Trophoblast cell (in vitro differentiated cells and primary cell): ENCODE results near the gene CXCR5.

ENCODE experiments used
- DNase-seq, 2 donors: peaks; one replicate each; pipeline ENCODE4 v3.0.0-alpha.2; 2016
- H2AFZ ChIP-seq: 2 replicates; pipeline ENCODE4 v1.6.1; 2013; ENCODE audit warnings: low read length, moderate library complexity, mild to moderate bottlenecking; ENCODE audit not compliant: insufficient read depth, poor library complexity
- H2AK5ac ChIP-seq: 2 replicates; pipeline ENCODE4 v1.6.1; 2013; ENCODE audit warnings: mild to moderate bottlenecking, low read length
- H2BK120ac ChIP-seq: 2 replicates; pipeline ENCODE4 v1.6.1; 2013; ENCODE audit warnings: low read length, mild to moderate bottlenecking, moderate library complexity; ENCODE audit not compliant: insufficient read depth, poor library complexity
- H2BK12ac ChIP-seq: 2 replicates; pipeline ENCODE4 v1.6.1; 2013; ENCODE audit warnings: mild to moderate bottlenecking, low read length, moderate library complexity
- H2BK5ac ChIP-seq: 2 replicates; pipeline ENCODE4 v1.6.1; 2013; ENCODE audit warnings: low read length, low read depth, moderate library complexity, mild to moderate bottlenecking; ENCODE audit not compliant: poor library complexity
- H3K14ac ChIP-seq: 2 replicates; pipeline ENCODE4 v1.6.1; 2013; ENCODE audit warnings: mild to moderate bottlenecking, low read length
- H3K18ac ChIP-seq: 2 replicates; pipeline ENCODE4 v1.6.1; 2013; ENCODE audit warnings: mild to moderate bottlenecking, low read length
- H3K23ac ChIP-seq: 2 replicates; pipeline ENCODE4 v1.6.1; 2013; ENCODE audit warnings: low read length
- H3K27ac ChIP-seq: 2 replicates; pipeline ENCODE4 v1.5.1; 2013; ENCODE audit warnings: low read depth, mild to moderate bottlenecking, inconsistent platforms, low read length, moderate library complexity
- H3K27me3 ChIP-seq: 2 replicates; pipeline ENCODE4 v1.6.1; 2013; ENCODE audit warnings: inconsistent platforms, mild to moderate bottlenecking, low read length, moderate library complexity; ENCODE audit not compliant: insufficient read depth
- H3K36me3 ChIP-seq, 2 experiments: 1 replicate in 1 of 2; 2 replicates in 1 of 2; pipeline ENCODE4 v1.6.1; 2013; ENCODE audit warnings: low read length in 2 of 2, mild to moderate bottlenecking in 2 of 2, moderate library complexity in 1 of 2; ENCODE audit not compliant: insufficient read depth in 2 of 2, control insufficient read depth in 1 of 2
- H3K4ac ChIP-seq: 2 replicates; pipeline ENCODE4 v1.6.1; 2013; ENCODE audit warnings: low read depth, mild to moderate bottlenecking, low read length, moderate library complexity
- H3K4me1 ChIP-seq, 2 experiments: 1 replicate in 1 of 2; 2 replicates in 1 of 2; pipeline ENCODE4 v1.6.1; 2013; ENCODE audit warnings: low read length in 2 of 2, mild to moderate bottlenecking in 2 of 2, moderate library complexity in 1 of 2; ENCODE audit not compliant: insufficient read depth in 2 of 2, control insufficient read depth in 1 of 2
- H3K4me2 ChIP-seq: 2 replicates; pipeline ENCODE4 v1.6.1; 2013; ENCODE audit warnings: inconsistent platforms, mild to moderate bottlenecking, low read length, moderate library complexity
- H3K4me3 ChIP-seq: 2 replicates; pipeline ENCODE4 v1.5.1; 2013; ENCODE audit warnings: mild to moderate bottlenecking, low read depth, low read length, inconsistent platforms
- H3K79me1 ChIP-seq: one replicate; pipeline ENCODE4 v1.6.1; 2013; ENCODE audit warnings: low read length
- H3K79me2 ChIP-seq: 2 replicates; pipeline ENCODE4 v1.6.1; 2013; ENCODE audit warnings: low read length, mild to moderate bottlenecking; ENCODE audit not compliant: control insufficient read depth, insufficient read depth, poor library complexity
- H3K9ac ChIP-seq: 2 replicates; pipeline ENCODE4 v1.6.1; 2013; ENCODE audit warnings: mild to moderate bottlenecking, low read length
- H3K9me3 ChIP-seq: 2 replicates; pipeline ENCODE4 v1.6.1; 2013; ENCODE audit warnings: low read depth, mild to moderate bottlenecking, control low read depth, inconsistent platforms, low read length; ENCODE audit not compliant: insufficient read depth
- H4K12ac ChIP-seq: 2 replicates; pipeline ENCODE4 v1.6.1; 2013; ENCODE audit warnings: low read depth, mild to moderate bottlenecking, low read length, moderate library complexity
- H4K8ac ChIP-seq: 2 replicates; pipeline ENCODE4 v1.6.1; 2013; ENCODE audit warnings: low read depth, mild to moderate bottlenecking, low read length, moderate library complexity
- H4K91ac ChIP-seq: one replicate; pipeline ENCODE4 v1.6.1; 2013; ENCODE audit warnings: low read depth, mild to moderate bottlenecking, low read length, moderate library complexity
- WGBS: extraction: QIAGEN DNeasy Blood & Tissue Kit; methylation state at CpG from one replicate; pipeline ENCODE4 v1.1.7; 2013; ENCODE audit warnings: missing lambda C conversion rate; ENCODE audit not compliant: insufficient read length, insufficient coverage; ENCODE audit errors: extremely low coverage; 5-methylcytosine and 5-hydroxymethylcytosine counted together

CXCR5 gene

GRCh38 chr11:118900535-118901384 is 17.1 kb downstream of the CXCR5 start:
- Histone ChIP-seq H3K4ac (no peak overlapping the region), H3K4me2 (no peak overlapping the region), H3K79me2 (no peaks in the 10 kb centered on the region), H2BK5ac (no peak overlapping the region), H3K23ac (no peak overlapping the region), H2AK5ac (no peak overlapping the region), H3K27me3 (no peaks in the 10 kb centered on the region), H3K36me3 (peaks cover 75 to 82% of the 10 kb centered on the region in 2 experiments), H3K18ac (peak overlapping the region; percentile 46), H3K79me1 (no peaks in the 10 kb centered on the region), H2BK120ac (no peak overlapping the region), H3K4me3 (no peak overlapping the region), H3K9ac (no peak overlapping the region), H3K4me1 (no peaks in the 10 kb centered on the region), H4K91ac (no peak overlapping the region), H4K8ac (no peak overlapping the region), H3K14ac (no peak overlapping the region), H3K9me3 (no peaks in the 10 kb centered on the region), H4K12ac (no peak overlapping the region), H2AFZ (no peak overlapping the region), H2BK12ac (no peak overlapping the region), H3K27ac (no peak overlapping the region)
- no peak for DNase-seq
- WGBS = no CpG with 5 or more reads among the region's 29 CpGs

- Histone ChIP-seq H2BK12ac (no peak overlapping the region), H3K18ac (no peak overlapping the region), H3K9me3 (no peaks in the 10 kb centered on the region), H3K27ac (no peak overlapping the region), H3K14ac (no peak overlapping the region), H4K12ac (no peak overlapping the region), H2BK120ac (no peak overlapping the region), H3K4me2 (no peak overlapping the region), H3K79me1 (no peaks in the 10 kb centered on the region), H3K9ac (no peak overlapping the region), H4K8ac (no peak overlapping the region), H3K79me2 (no peaks in the 10 kb centered on the region), H4K91ac (no peak overlapping the region), H3K23ac (no peak overlapping the region), H2AFZ (no peak overlapping the region), H3K27me3 (no peaks in the 10 kb centered on the region), H2BK5ac (no peak overlapping the region), H2AK5ac (no peak overlapping the region), H3K4me3 (no peak overlapping the region), H3K4ac (no peak overlapping the region), H3K4me1 (no peaks in the 10 kb centered on the region), H3K36me3 (peaks cover 80 to 88% of the 10 kb centered on the region in 2 experiments)
- no peak for DNase-seq
- no CpG with 5 or more reads among the region's 31 CpGs for whole genome bisulfite sequencing
These were observed 18.0 kb downstream of the CXCR5 start for GRCh38 chr11:118901494-118902335.

GRCh38 chr11:118902336-118903203 is 18.9 kb downstream of the CXCR5 start:
- no peak overlapping the region for H4K12ac ChIP-seq
- H3K9ac ChIP-seq = no peak overlapping the region
- H3K9me3 ChIP-seq = no peaks in the 10 kb centered on the region
- H3K14ac ChIP-seq = no peak overlapping the region
- no peaks in the 10 kb centered on the region for H3K27me3 ChIP-seq
- H3K4me3 ChIP-seq = no peak overlapping the region
- WGBS = no CpG with 5 or more reads among the region's 37 CpGs
- no peak overlapping the region for H2AK5ac ChIP-seq
- no peaks in the 10 kb centered on the region for H3K79me1 ChIP-seq
- peaks cover 79 to 87% of the 10 kb centered on the region in 2 experiments for H3K36me3 ChIP-seq
- H2BK12ac ChIP-seq = no peak overlapping the region
- H3K18ac ChIP-seq = no peak overlapping the region
- peaks cover 1 to 3% of the 10 kb centered on the region in 2 experiments for H3K4me1 ChIP-seq
- no peak overlapping the region for H3K27ac ChIP-seq
- no peak overlapping the region for H2AFZ ChIP-seq
- no peak overlapping the region for H2BK5ac ChIP-seq
- H3K79me2 ChIP-seq = no peaks in the 10 kb centered on the region
- H4K91ac ChIP-seq = no peak overlapping the region
- H4K8ac ChIP-seq = no peak overlapping the region
- H3K23ac ChIP-seq = no peak overlapping the region
- H2BK120ac ChIP-seq = no peak overlapping the region
- no peak overlapping the region for H3K4ac ChIP-seq
- DNase-seq = no peak
- H3K4me2 ChIP-seq = no peak overlapping the region
